Gastroesophageal sphincter (tissue), 3 donors: ENCODE results near the gene LTBP3.

Source experiments
- EP300 ChIP-seq: sonication (generic); formaldehyde crosslinking; IDR thresholded peaks from one replicate; pipeline ENCODE4 v1.6.1; 2017; ENCODE audit warnings: antibody characterized with exemption, mild to moderate bottlenecking
- POLR2A ChIP-seq, 2 donors: fragments of 450-650 bp; IDR thresholded peaks; one replicate each; pipeline ENCODE4 v1.6.1; 2017; ENCODE audit warnings: antibody characterized with exemption in 2 of 2, mild to moderate bottlenecking in 2 of 2, moderate library complexity in 1 of 2
- TF ChIP-seq, protein P1 (sequence below), 4 experiments: fragments of 200-600 bp in 2 of 4; fragments of 450-650 bp in 2 of 4; sonication (generic) in 1 of 4; IDR thresholded peaks; one replicate each; pipeline ENCODE4 v1.5.1; 2017 to 2019; ENCODE audit warnings: antibody characterized with exemption in 4 of 4, mild to moderate bottlenecking in 2 of 4, moderate library complexity in 2 of 4

DNA sequence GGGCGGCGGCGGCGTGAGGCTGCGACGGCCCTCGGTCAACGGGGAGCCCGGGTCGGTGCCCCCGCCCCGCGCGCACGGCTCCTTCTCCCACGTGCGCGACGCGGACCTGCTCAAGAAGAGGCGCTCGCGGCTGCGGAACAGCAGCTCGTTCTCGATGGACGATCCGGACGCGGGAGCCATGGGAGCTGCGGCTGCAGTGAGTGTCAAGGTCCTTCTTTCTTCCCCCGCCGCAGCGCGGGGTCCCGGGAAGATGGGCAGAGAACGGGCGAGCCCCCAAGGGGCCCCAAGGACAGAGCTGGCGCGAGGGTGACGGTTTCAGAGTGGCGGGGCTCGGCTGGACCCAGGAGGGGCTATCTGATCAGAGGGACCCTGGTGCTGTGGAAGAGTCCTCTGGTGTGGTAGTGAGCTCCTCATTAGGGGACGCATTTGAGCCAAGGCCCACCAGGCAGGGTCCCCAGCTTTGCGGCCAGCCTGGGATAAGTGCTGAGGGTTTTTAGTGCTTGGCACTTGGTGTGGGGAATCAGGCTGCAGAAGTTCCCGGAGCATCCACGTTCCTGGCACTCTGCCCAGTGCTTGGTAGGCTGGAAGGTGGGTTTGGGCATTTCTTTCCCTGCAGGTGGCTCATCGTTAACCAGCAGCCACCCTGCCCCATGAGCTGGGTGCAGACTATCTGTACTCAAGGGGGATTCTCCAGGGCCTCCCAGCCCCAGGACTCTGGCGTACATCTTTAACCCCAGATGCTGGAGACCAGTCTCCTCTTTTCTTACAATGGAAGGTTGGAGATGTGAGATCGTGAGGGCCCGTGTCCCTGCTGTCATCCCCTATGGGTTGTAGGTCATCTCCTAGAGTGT lies 27.5 kb upstream of the LTBP3 start:
- TF ChIP-seq, protein P1, sequence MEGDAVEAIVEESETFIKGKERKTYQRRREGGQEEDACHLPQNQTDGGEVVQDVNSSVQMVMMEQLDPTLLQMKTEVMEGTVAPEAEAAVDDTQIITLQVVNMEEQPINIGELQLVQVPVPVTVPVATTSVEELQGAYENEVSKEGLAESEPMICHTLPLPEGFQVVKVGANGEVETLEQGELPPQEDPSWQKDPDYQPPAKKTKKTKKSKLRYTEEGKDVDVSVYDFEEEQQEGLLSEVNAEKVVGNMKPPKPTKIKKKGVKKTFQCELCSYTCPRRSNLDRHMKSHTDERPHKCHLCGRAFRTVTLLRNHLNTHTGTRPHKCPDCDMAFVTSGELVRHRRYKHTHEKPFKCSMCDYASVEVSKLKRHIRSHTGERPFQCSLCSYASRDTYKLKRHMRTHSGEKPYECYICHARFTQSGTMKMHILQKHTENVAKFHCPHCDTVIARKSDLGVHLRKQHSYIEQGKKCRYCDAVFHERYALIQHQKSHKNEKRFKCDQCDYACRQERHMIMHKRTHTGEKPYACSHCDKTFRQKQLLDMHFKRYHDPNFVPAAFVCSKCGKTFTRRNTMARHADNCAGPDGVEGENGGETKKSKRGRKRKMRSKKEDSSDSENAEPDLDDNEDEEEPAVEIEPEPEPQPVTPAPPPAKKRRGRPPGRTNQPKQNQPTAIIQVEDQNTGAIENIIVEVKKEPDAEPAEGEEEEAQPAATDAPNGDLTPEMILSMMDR (IDR thresholded peaks at IDR 0.05): no peak
- TF ChIP-seq POLR2A (IDR thresholded peaks at IDR 0.05) (no peak), EP300 (no peak)
